HEK293T (cell line): ENCODE measurements around the gene FAM107B.

Source experiments
- ARNT ChIP-seq: fragments of 450-650 bp; IDR thresholded peaks from 2 replicates; pipeline ENCODE4 v1.6.1; 2017; ENCODE audit warnings: mild to moderate bottlenecking
- CTBP1 ChIP-seq: fragments of 450-650 bp; IDR thresholded peaks from 2 replicates; pipeline ENCODE4 v1.6.1; 2016; ENCODE audit warnings: borderline replicate concordance
- FOXA1 ChIP-seq: fragments of 450-650 bp; IDR thresholded peaks from 2 replicates; pipeline ENCODE4 v1.6.1; 2016; ENCODE audit warnings: mild to moderate bottlenecking
- FOXK2 ChIP-seq: fragments of 450-650 bp; IDR thresholded peaks from 2 replicates; pipeline ENCODE4 v1.6.1; 2016; ENCODE audit warnings: mild to moderate bottlenecking
- FOXM1 ChIP-seq: fragments of 450-650 bp; IDR thresholded peaks from 2 replicates; pipeline ENCODE4 v1.6.1; 2017; ENCODE audit warnings: mild to moderate bottlenecking, borderline replicate concordance
- SUZ12 ChIP-seq: fragments of 450-650 bp; IDR thresholded peaks from 2 replicates; pipeline ENCODE4 v1.6.1; 2016; ENCODE audit warnings: mild to moderate bottlenecking
- TARDBP ChIP-seq: fragments of 450-650 bp; IDR thresholded peaks from 2 replicates; pipeline ENCODE4 v1.6.1; 2016
- ZNF384 ChIP-seq: fragments of 450-650 bp; IDR thresholded peaks from 2 replicates; pipeline ENCODE4 v1.6.1; 2016

DNA sequence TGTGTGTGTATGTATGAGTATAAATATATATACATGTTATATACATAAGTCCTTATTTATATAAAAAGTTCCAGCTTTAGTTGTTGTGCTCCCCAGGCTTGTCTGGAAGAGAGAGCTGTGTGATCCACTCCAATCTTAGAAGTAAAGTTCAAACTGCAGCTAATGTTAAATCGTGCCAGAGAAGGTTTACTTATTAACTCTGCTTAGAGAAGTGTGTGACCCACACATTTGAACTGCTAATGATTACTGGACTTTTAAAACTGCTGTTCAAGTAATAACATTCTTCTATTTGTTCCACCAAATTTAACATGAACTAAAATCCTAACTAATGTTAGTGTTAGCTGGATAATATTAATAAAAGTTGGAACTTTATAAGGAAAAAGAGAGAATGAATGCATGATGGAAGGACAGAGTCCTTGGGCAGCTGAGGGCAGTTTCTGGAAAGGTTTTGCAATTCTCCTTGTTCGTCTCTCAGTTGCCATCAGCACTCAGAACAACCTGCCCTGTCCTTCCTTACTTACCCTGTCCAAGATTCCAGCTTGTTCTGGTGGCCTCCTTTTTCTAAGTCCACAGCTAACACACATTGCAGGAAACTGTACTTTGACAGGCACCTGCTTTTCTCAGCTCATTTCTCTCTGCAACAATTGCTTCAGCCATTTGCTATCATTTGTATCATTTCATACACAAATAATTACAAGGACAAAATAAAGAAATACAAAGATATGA, 162.6 kb downstream of the FAM107B start:
- TF ChIP-seq FOXM1 (no peak), SUZ12 (no peak), ARNT (no peak), FOXA1 (no peak), TARDBP (no peak), ZNF384 (no peak), FOXK2 (no peak), CTBP1 (no peak)
